HG03097 (cell line): ENCODE data around the gene ATP6V1A.
A peak's percentile ranks its signal among the peaks of the same experiment; 100 is the strongest.

ENCODE experiments used
- ATAC-seq: cut with Tn5 transposase; IDR thresholded peaks from one replicate; pipeline ENCODE4 v1.9.1; 2021; ENCODE audit not compliant: unreplicated experiment, low FRiP score

ATP6V1A gene

GRCh38 chr3:113745756-113746547, 883 bp upstream of the ATP6V1A start, which contains the start of gene NAA50:
NAA50 (minus strand) TSS chr3:113746249; CDS start chr3:113745949, 300 bp downstream.
- ATAC-seq, result peak; percentile 37

- ATAC-seq, result peak; percentile 1
These were observed 630 bp downstream of the ATP6V1A start for GRCh38 chr3:113747283-113748046.

- no peak for ATAC-seq
These were observed 4.3 kb downstream of the ATP6V1A start for GRCh38 chr3:113751141-113751540.

DNA sequence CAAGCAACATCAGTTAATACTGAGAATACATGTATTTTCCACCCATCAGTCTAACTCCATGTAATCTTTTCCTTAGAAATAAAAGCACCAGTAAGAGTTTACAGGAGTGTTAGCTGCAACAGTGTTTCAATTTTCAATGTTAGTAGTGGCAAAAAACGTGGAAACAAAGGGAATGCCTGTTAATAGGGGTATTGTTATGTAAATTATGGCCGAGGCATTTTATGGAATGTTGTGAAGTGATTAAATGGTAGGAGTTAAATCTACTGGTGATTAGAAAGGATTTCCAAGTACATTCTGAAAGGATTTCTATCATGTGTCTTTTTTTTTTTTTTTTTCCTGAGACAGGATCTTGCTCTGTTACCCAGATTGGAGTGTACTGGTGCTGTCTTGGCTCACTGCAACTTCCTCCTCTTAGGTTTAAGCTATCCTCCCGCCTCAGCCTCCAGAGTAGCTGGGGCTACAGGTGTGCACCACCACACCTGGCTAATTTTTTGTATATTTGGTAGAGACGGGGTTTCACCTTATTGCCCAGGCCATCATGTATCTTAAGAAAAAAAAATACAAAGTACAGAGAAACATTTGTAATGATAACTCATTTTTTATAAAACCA, 6.6 kb downstream of the ATP6V1A start:
- no peak for ATAC-seq

DNA sequence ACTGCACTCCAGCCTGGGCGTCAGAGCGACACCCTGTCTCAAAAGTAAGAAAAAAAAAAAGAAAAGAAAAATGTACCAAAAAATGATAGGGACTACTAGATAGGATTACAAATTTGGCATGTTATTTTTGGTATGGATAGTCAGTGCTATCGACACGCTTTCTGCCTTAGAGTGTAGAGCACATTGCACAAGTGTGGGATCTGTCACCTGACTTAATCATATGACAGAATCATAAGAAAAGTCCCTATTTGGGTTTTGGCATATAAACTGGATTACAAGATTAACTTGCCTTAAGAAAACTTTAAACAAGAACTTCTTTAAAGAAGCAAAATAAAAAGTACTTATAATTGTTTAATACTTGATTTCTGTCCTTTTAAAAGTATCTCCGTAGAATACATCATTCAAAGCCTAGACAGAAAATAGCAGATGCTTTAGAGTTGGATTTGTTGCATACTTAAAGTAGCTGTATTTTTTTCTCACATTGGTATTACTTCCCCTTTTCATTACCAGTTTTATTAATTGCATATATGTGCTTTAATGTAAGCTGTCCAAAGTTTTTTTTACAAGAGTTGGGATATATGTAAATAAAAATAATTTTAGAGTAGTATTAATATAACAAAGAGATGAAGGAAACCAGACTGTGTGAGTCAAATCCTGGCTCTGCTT, 7.8 kb downstream of the ATP6V1A start:
- no peak for ATAC-seq

GRCh38 chr3:113758389-113759024, 11.7 kb downstream of the ATP6V1A start:
- ATAC-seq, result no peak

DNA sequence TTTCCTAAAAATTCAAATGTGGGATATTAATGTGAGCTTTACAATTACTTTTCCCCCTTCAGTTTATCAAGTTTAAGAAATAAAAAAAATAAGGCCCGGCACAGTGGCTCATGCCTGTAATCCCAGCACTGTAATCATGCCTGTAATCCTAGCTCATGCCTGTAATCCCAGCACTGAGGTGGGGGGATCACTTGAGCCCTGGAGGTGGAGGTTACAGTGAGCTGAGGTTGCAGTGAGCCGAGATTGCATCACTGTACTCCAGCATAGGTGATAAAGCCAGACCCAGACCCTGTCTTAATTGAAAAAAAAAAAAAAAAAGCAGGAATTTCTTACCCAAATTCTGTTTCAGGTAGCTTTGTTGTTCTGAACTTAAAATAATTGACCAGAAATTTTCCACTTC, 17.9 kb downstream of the ATP6V1A start:
- no peak for ATAC-seq

DNA sequence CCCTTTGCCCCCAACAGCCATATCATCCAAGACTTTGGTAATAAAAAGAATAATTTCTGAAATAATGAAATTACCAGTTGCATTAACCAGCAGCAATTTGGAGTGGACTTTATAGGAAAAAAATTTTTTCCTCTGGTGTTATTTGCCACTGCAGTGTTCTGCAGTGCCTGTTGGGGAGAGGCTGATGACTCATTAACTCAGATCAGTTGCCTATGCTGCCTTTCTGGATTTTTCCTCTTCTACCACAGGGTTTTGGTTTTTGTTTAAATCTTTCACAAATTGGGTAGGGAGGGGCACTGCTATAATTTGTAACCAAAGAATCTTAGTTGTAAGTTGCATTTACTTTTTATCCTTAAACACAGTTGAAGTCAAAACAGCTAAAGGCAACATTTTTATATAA, 22.7 kb downstream of the ATP6V1A start:
- peak; percentile 73 for ATAC-seq

GRCh38 chr3:113771993-113772392, 25.2 kb downstream of the ATP6V1A start:
- ATAC-seq, result no peak

DNA sequence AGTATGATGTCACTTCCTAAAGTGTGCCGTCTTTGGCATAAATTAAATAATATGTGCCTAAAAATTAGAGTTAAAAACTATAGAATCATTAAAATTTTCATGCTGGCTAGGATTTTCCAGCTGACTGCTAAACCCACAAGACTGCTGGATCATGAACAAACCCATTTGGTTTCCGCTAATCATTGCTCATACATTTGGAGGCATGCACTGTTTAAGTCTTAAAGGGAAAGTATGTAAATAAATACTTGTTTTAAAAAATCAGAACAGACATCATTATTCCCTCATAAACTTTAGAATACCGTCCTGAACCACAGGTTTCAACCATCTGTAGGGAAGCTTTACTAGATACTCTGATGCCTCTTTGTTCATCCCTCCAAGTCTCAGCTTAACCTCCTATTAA, 26.5 kb downstream of the ATP6V1A start:
- ATAC-seq, result no peak

DNA sequence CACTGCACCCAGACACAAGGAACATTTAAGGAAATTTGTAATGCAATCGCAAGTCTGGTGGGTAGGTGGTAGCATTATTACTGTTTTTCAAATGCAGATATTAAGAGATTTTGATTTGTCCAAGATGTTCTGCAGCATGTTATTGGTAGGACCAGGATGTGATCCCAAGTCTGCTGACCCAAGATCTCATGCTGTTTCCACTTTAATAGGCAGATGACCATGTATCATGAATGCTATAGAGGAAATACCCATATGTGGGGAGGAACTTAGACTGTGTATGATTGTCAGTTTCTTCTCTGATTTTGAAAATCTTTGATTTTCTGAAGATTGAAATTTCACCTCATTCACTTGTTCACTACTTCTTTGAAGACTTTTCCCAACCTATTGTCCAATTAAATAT, 28.7 kb downstream of the ATP6V1A start:
- no peak for ATAC-seq

DNA sequence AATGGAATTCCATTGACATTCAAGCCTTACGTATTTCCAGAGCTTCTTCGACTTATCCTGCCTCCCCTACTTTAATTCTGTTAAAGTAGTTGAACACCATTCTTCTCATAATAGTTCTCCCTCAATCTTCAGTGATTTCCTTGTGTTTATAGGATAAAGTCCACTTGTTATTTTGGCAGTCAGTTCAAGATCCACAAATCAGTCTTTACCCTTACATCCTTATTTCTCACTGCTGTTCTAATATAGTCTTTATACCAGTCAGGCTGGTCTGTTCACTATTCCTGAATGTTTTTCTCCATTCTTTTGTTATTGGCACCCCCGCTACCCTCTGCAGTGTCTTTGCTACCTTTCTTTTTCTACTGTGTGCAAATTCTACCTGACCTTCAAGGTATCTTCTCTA, 29.7 kb downstream of the ATP6V1A start:
- no peak for ATAC-seq

DNA sequence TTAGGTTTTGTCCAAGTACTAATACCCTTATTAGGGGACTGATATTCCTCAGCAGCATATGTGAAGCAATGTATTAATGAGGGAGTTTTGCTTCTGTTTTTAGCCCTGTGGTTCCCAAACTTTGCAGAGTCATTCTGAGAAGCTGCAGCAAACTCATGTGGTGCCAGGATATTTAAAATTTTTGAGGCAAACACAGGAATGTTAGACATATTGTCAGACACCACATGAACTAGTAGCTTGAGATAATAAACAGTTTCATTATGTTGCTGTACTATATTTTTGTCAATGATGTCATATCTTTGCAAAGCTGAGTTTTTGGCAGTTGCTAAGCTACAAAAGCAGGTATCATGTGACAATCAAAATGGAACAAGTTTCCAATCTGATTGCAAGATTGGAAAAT, 36.6 kb downstream of the ATP6V1A start:
- no peak for ATAC-seq

- ATAC-seq, result no peak
These were observed 37.1 kb downstream of the ATP6V1A start for GRCh38 chr3:113783980-113784379.

- ATAC-seq, result no peak
These were observed 44.5 kb downstream of the ATP6V1A start for GRCh38 chr3:113791381-113791780.

- no peak for ATAC-seq
These were observed 47.7 kb downstream of the ATP6V1A start for GRCh38 chr3:113794526-113794925.

GRCh38 chr3:113795693-113796092, 48.9 kb downstream of the ATP6V1A start:
- ATAC-seq, result no peak

DNA sequence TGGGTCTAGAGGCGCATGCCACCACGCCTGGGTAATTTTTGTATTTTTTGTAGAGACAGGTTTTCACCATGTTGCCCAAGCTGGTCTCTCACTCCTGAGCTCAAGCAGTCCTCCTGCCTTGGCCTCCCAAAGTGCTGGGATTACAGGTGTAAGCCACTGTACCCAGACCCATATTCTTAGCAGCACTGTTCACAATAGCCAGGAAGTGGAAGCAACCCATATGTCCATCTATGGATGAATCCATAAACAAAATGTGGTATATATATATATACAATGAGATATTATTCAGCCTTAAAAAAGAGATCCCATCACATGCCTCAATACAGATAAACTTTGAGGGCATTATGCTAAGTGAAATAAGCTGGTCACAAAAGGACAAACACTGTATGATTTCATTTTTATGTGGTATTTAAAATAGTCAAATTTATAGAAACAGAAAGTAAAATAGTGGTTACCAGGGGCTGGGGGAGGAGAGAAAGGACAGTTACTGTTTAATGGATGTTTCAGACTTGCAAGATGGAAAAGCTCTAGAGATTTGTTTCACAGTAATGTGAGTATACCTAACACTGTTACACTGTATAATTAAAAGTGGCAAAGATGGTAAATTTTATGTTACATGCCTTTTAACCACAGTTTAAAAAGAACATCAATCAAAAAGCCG, 56.1 kb downstream of the ATP6V1A start:
- ATAC-seq, result no peak

GRCh38 chr3:113804661-113805060, 57.8 kb downstream of the ATP6V1A start:
- peak; percentile 49 for ATAC-seq

GRCh38 chr3:113805249-113805648, 58.4 kb downstream of the ATP6V1A start:
- ATAC-seq, result no peak
